Lower leg skin (tissue), 4 donors: ENCODE measurements around the gene TAOK3. TPM values are rescaled to one million over a fixed set of nuclear protein-coding genes. Genes with fewer than 3 reads are reported as not detected.

Experiments used
- DNase-seq, 2 donors: peaks; one replicate each; pipeline ENCODE4 v3.0.0-alpha.2; 2019; ENCODE audit warnings: low spot score in 2 of 2
- H3K4me3 ChIP-seq: fragments of 200-600 bp; sonication (generic); 2 replicates; pipeline ENCODE4 v1.5.1; 2017; ENCODE audit warnings: mild to moderate bottlenecking, low read depth; ENCODE audit not compliant: poor library complexity, severe bottlenecking
- CTCF ChIP-seq, 3 donors: fragments of 450-650 bp; IDR thresholded peaks; one replicate each; pipeline ENCODE4 v1.5.1; 2016; ENCODE audit warnings: antibody characterized with exemption in 3 of 3, mild to moderate bottlenecking in 3 of 3, moderate library complexity in 2 of 3
- POLR2A ChIP-seq, 2 donors: fragments of 450-650 bp; IDR thresholded peaks; one replicate each; pipeline ENCODE4 v1.6.1; 2016 to 2017; ENCODE audit warnings: antibody characterized with exemption in 2 of 2, mild to moderate bottlenecking in 1 of 2, moderate library complexity in 1 of 2
- WGBS, 2 donors: methylation state at CpG; one replicate each; pipeline ENCODE4 v1.1.5; 2018; 5-methylcytosine and 5-hydroxymethylcytosine counted together
- intact Hi-C: fragments of 100-400 bp; cut with DNase I; formaldehyde crosslinking; loops from one replicate; pipeline ENCODE4 v1.15.0; 2023; ENCODE audit warnings: low total_unique reads
- total RNA-seq, 4 donors: library from RNA; depleted of rRNA; stranded (reverse); fragments of >200 nt; gene quantifications; one replicate each; pipeline ENCODE4 v1.1.0, GENCODE V29; 2016

TAOK3 gene
- total RNA-seq, 4 donors from 2014 or later: 15.7 to 46.6 (median 24.7) TPM

- TF ChIP-seq CTCF (IDR thresholded peaks at IDR 0.05) (no peak), POLR2A (IDR thresholded peaks at IDR 0.05) (no peak)
- intact Hi-C loops: no loop called here
- H3K4me3 ChIP-seq: no peak overlapping the region
- DNase-seq: no peak
- WGBS, 2 donors: 77 to 87% methylated on average over 2 of the region's 2 CpGs
Observed at GRCh38 chr12:118238888-118239287, 133.8 kb downstream of the TAOK3 start.

GRCh38 chr12:118237908-118238307, 134.8 kb downstream of the TAOK3 start:
- no peak overlapping the region for H3K4me3 ChIP-seq
- TF ChIP-seq CTCF (IDR thresholded peaks at IDR 0.05): no peak
- no peak for TF ChIP-seq POLR2A (IDR thresholded peaks at IDR 0.05)
- DNase-seq: no peak
- WGBS, 2 donors: 27 to 45% methylated on average over 1 of the region's 1 CpG
- intact Hi-C loops: no loop called here

- no peak for DNase-seq
- H3K4me3 ChIP-seq: no peak overlapping the region
- intact Hi-C loops: no loop called here
- TF ChIP-seq CTCF (IDR thresholded peaks at IDR 0.05) (no peak), POLR2A (IDR thresholded peaks at IDR 0.05) (no peak)
- 58 to 68% methylated on average over 1 of the region's 1 CpG for WGBS, 2 donors
Observed at GRCh38 chr12:118237052-118237665, 135.5 kb downstream of the TAOK3 start.

GRCh38 chr12:118220702-118221101, 152.0 kb downstream of the TAOK3 start:
- no peak for DNase-seq
- no peak overlapping the region for H3K4me3 ChIP-seq
- no peak for TF ChIP-seq POLR2A (IDR thresholded peaks at IDR 0.05)
- TF ChIP-seq CTCF (IDR thresholded peaks at IDR 0.05): no peak
- intact Hi-C loops: no loop called here

- no peak for DNase-seq
- intact Hi-C loops: no loop called here
- WGBS, 2 donors: 92 to 97% methylated on average over 7 of the region's 7 CpGs
- no peak overlapping the region for H3K4me3 ChIP-seq
- no peak for TF ChIP-seq CTCF (IDR thresholded peaks at IDR 0.05)
- no peak for TF ChIP-seq POLR2A (IDR thresholded peaks at IDR 0.05)
Observed at GRCh38 chr12:118219772-118220171, 152.9 kb downstream of the TAOK3 start.

- TF ChIP-seq POLR2A (IDR thresholded peaks at IDR 0.05): no peak
- TF ChIP-seq CTCF (IDR thresholded peaks at IDR 0.05): no peak
- no peak overlapping the region for H3K4me3 ChIP-seq
- WGBS, 2 donors: 96 to 98% methylated on average over 5 of the region's 5 CpGs
- no peak for DNase-seq
- intact Hi-C loops: no loop called here
Observed at GRCh38 chr12:118219106-118219505, 153.6 kb downstream of the TAOK3 start.
